ENCODE measurements around the gene PSD2. TPM values are rescaled to one million over a fixed set of nuclear protein-coding genes. Genes with fewer than 3 reads are reported as not detected.

The PSD2 gene
- total RNA-seq, 4 donors from 2014 or later = 0.08 to 0.13 (median 0.10) TPM; not detected in 1

- H3K4me3 ChIP-seq = no peak overlapping the region
Measured at GRCh38 chr5:139859013-139859412, 63.4 kb downstream of the PSD2 start.

DNA sequence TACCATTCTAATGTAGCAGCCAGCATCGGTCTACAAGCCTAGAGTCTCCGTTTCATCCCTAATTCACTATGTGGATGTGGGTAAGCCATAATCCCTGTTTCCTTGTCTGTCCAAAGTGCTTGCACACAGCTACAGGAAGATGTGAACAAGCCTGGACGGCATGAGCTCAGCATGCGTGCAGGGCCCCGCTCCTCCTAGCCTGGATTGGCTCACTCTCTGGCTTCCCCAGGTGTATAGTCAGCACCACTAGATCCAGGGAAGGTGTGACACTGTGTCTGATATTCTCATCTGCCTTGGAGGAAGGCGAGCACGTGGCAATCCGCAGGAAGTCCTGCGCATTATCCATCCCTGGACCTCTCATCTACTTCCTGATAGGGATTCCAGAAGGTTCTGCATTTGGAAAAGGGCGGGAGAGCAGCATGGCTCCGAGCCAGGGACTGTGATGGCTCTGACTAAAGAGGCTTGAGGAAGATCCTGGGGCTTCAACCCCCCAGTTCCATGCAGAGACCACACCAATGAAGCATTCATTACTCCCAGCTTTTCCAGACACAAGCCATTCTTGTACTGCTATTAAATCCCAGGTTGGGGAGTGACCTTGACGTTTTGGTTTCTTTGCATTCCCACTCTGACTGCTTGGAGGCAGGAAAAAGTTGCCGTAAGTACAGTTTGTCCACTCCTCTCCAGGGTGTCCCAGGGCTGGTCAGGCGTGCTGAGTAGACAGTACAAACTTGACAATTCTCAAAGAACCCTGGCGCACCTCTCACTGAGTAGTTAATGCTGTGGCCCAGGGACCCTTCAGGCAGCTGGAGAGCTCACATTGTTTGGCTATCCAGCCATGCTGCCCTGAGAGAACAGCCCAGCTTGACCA lies 65.6 kb downstream of the PSD2 start:
- Histone ChIP-seq H3K27me3 (no peaks in the 10 kb centered on the region), H3K9me3 (no peaks in the 10 kb centered on the region), H3K27ac (no peak overlapping the region), H3K4me3 (no peak overlapping the region), H3K36me3 (no peaks in the 10 kb centered on the region), H3K4me1 (peaks cover 11% of the 10 kb centered on the region)
- TF ChIP-seq CTCF (IDR thresholded peaks at IDR 0.05) = no peak
- no peak for TF ChIP-seq POLR2AphosphoS5 (IDR thresholded peaks at IDR 0.05)
- no peak for TF ChIP-seq EP300 (IDR thresholded peaks at IDR 0.05)
- TF ChIP-seq POLR2A (IDR thresholded peaks at IDR 0.05) = no peak
- DNase-seq (ENCODE audit: low spot score in 2 of 2) = no peak
- 77% methylated on average over 15 of the region's 15 CpGs for WGBS

More at GRCh38 chr5:139859013-139859412, 63.4 kb downstream of the PSD2 start:
- no CpG with 5 or more reads among the region's 2 CpGs for WGBS
- no peaks in the 10 kb centered on the region for H3K27me3 ChIP-seq
- H3K27ac ChIP-seq = no peak overlapping the region
- DNase-seq (ENCODE audit: low spot score in 2 of 2) = no peak
- peaks cover 9% of the 10 kb centered on the region for H3K4me1 ChIP-seq
- H3K9me3 ChIP-seq = no peaks in the 10 kb centered on the region
- no peaks in the 10 kb centered on the region for H3K36me3 ChIP-seq
- TF ChIP-seq CTCF (IDR thresholded peaks at IDR 0.05) (no peak), EP300 (IDR thresholded peaks at IDR 0.05) (no peak), POLR2AphosphoS5 (IDR thresholded peaks at IDR 0.05) (no peak), POLR2A (IDR thresholded peaks at IDR 0.05) (no peak)

DNA sequence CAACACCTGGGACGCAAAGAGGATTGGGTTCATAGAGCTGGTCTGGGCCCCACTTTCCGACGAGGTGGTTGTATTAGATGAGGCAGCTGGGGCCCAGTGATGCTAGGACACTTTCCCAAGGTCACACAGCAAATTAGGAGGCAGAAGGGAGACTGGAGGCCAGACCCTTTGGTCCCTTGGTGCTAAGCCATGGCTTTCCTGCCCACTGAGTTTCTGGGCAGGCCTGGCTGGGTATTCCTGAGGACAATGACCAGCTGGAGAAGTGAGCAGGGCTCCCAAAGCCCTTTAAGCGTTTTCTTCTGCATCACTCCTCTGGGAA lies 66.2 kb downstream of the PSD2 start:
- H3K4me3 ChIP-seq = no peak overlapping the region
- H3K27me3 ChIP-seq = no peaks in the 10 kb centered on the region
- no peak overlapping the region for H3K27ac ChIP-seq
- TF ChIP-seq POLR2AphosphoS5 (IDR thresholded peaks at IDR 0.05) (no peak), CTCF (IDR thresholded peaks at IDR 0.05) (no peak), EP300 (IDR thresholded peaks at IDR 0.05) (no peak), POLR2A (IDR thresholded peaks at IDR 0.05) (no peak)
- H3K4me1 ChIP-seq = peaks cover 11% of the 10 kb centered on the region
- no peak for DNase-seq (ENCODE audit: low spot score in 2 of 2)
- H3K9me3 ChIP-seq = no peaks in the 10 kb centered on the region
- 100% methylated on average over 1 of the region's 4 CpGs for WGBS
- H3K36me3 ChIP-seq = no peaks in the 10 kb centered on the region

DNA sequence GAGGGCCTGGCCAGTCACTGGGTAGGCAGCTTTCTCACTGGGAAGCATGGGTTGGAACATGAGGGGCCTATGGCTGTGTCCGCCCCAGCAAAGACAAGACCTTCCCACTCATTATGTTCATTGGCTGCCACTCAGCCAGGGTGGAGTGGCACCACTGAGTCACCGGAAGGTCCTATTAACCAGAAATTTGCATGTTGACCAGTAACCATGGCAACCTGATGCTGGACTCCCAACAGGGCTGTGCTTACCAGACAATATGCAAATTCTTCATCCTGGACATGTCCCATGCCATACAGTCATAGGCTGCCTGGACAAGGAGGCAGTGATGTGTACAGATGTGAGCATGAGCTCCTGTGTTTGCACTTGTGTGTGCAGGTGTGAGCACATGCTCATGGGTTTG lies 66.7 kb downstream of the PSD2 start:
- WGBS = no CpG with 5 or more reads among the region's 2 CpGs

More for the DNA sequence above, 66.7 kb downstream of the PSD2 start:
- H3K27ac ChIP-seq = no peak overlapping the region
- H3K27me3 ChIP-seq = no peaks in the 10 kb centered on the region
- H3K36me3 ChIP-seq = no peaks in the 10 kb centered on the region
- no peak for DNase-seq (ENCODE audit: low spot score in 2 of 2)
- TF ChIP-seq POLR2A (IDR thresholded peaks at IDR 0.05) (no peak), CTCF (IDR thresholded peaks at IDR 0.05) (no peak), EP300 (IDR thresholded peaks at IDR 0.05) (no peak), POLR2AphosphoS5 (IDR thresholded peaks at IDR 0.05) (no peak)
- no peak overlapping the region for H3K4me3 ChIP-seq
- peaks cover 11% of the 10 kb centered on the region for H3K4me1 ChIP-seq
- no peaks in the 10 kb centered on the region for H3K9me3 ChIP-seq
